K562 (cell line): Measurements from ENCODE around the gene CNIH3. TPM values are rescaled to one million over a fixed set of nuclear protein-coding genes. Genes with fewer than 3 reads are reported as not detected.

Source experiments
- CCAR2 ChIP-seq: fragments of 200-400 bp; formaldehyde crosslinking; IDR thresholded peaks from 2 replicates; pipeline ENCODE4 v1.6.1; 2017; ENCODE audit warnings: mild to moderate bottlenecking, low read depth, low read length
- CEBPG ChIP-seq, 3 experiments: fragments of 200-800 bp in 1 of 3; sonication (Bioruptor generic) in 1 of 3; sonication (generic) in 1 of 3; formaldehyde crosslinking in 1 of 3; IDR thresholded peaks in 2 of 3; conservative IDR thresholded peaks in 1 of 3; 2 replicates each; pipeline versions ENCODE4 v1.6.1 to v1.8.0; 2016 to 2022; ENCODE audit warnings: missing compliant biosample characterization in 2 of 3, missing genetic modification characterization in 2 of 3, mild to moderate bottlenecking in 1 of 3, missing genetic modification reagents in 1 of 3
- CHD2 ChIP-seq: IDR thresholded peaks from 2 replicates; pipeline ENCODE4 v1.6.1; 2011; ENCODE audit warnings: low read depth, low read length
- FOXK1 ChIP-seq: sonication (generic); formaldehyde crosslinking; IDR thresholded peaks from 2 replicates; pipeline ENCODE4 v1.8.0; 2022; ENCODE audit warnings: missing genetic modification reagents, mild to moderate bottlenecking, borderline replicate concordance
- IFI16 ChIP-seq: fragments of 250-450 bp; sonication (Bioruptor Pico); IDR thresholded peaks from 2 replicates; pipeline ENCODE4 v2.1.2; 2022; ENCODE audit warnings: mild to moderate bottlenecking, inconsistent platforms
- JUN ChIP-seq, 2 experiments: sonication (generic) in 1 of 2; formaldehyde crosslinking in 1 of 2; IDR thresholded peaks; 2 replicates each; pipeline versions ENCODE4 v1.6.1 to v1.8.0; 2012 to 2022; ENCODE audit warnings: borderline replicate concordance in 2 of 2, mild to moderate bottlenecking in 2 of 2, improper control_type of control experiment in 1 of 2, low read depth in 1 of 2, low read length in 1 of 2, missing genetic modification reagents in 1 of 2
- LCOR ChIP-seq: sonication (generic); formaldehyde crosslinking; IDR thresholded peaks from 2 replicates; pipeline ENCODE4 v1.8.0; 2022; ENCODE audit warnings: mild to moderate bottlenecking, missing genetic modification reagents
- MED1 ChIP-seq: sonication (generic); formaldehyde crosslinking; IDR thresholded peaks from 2 replicates; pipeline ENCODE4 v1.8.1; 2023; ENCODE audit warnings: missing genetic modification reagents, borderline replicate concordance
- NCOA4 ChIP-seq: fragments of 450-650 bp; IDR thresholded peaks from 2 replicates; pipeline ENCODE4 v1.6.1; 2018; ENCODE audit warnings: mild to moderate bottlenecking; ENCODE audit not compliant: partially characterized antibody
- NCOR1 ChIP-seq: fragments of 450-650 bp; IDR thresholded peaks from 2 replicates; pipeline ENCODE4 v1.6.1; 2016; ENCODE audit warnings: mild to moderate bottlenecking, moderate library complexity
- NR2F6 ChIP-seq: fragments of 450-650 bp; formaldehyde crosslinking; IDR thresholded peaks from 2 replicates; pipeline ENCODE4 v1.4.0; 2020; ENCODE audit warnings: mild to moderate bottlenecking
- PCBP1 ChIP-seq: fragments of 200-400 bp; formaldehyde crosslinking; IDR thresholded peaks from 2 replicates; pipeline ENCODE4 v1.6.1; 2018; ENCODE audit warnings: mild to moderate bottlenecking, low read depth, low read length; ENCODE audit not compliant: poor library complexity, severe bottlenecking
- RAD51 ChIP-seq: fragments of 450-650 bp; IDR thresholded peaks from 2 replicates; pipeline ENCODE4 v1.7.1; 2016; ENCODE audit warnings: low read depth, mild to moderate bottlenecking, borderline replicate concordance
- RB1 ChIP-seq: fragments of 450-650 bp; IDR thresholded peaks from 2 replicates; pipeline ENCODE4 v1.6.1; 2017; ENCODE audit warnings: low read depth, mild to moderate bottlenecking
- SMC3 ChIP-seq: conservative IDR thresholded peaks from 2 replicates; pipeline ENCODE4 v1.6.1; 2011; ENCODE audit warnings: low read depth, low read length, improper control_type of control experiment; ENCODE audit not compliant: insufficient read depth
- THAP12 ChIP-seq: fragments of 250-450 bp; sonication (Bioruptor Pico); IDR thresholded peaks from 2 replicates; pipeline ENCODE4 v1.9.0; 2021; ENCODE audit warnings: mild to moderate bottlenecking, inconsistent platforms
- TOE1 ChIP-seq, 2 experiments: fragments of 450-650 bp in 1 of 2; sonication (generic) in 1 of 2; formaldehyde crosslinking in 1 of 2; IDR thresholded peaks; 2 replicates each; pipeline versions ENCODE4 v1.7.1 to v1.8.0; 2016 to 2022; ENCODE audit warnings: borderline replicate concordance in 2 of 2, mild to moderate bottlenecking in 2 of 2, antibody characterized with exemption in 1 of 2, inconsistent platforms in 1 of 2, low read depth in 1 of 2, missing genetic modification reagents in 1 of 2, moderate library complexity in 1 of 2
- ZFP91 ChIP-seq: sonication (generic); formaldehyde crosslinking; IDR thresholded peaks from 2 replicates; pipeline ENCODE4 v1.8.0; 2022; ENCODE audit warnings: mild to moderate bottlenecking, missing genetic modification reagents
- ZNF12 ChIP-seq: sonication (generic); formaldehyde crosslinking; IDR thresholded peaks from 2 replicates; pipeline ENCODE4 v1.4.0; 2020; ENCODE audit warnings: mild to moderate bottlenecking, missing genetic modification reagents
- ZNF766 ChIP-seq: fragments of 200-800 bp; sonication (Bioruptor generic); conservative IDR thresholded peaks from 2 replicates; pipeline ENCODE4 v1.6.1; 2016; ENCODE audit warnings: missing genetic modification characterization, missing compliant biosample characterization
- polyA plus RNA-seq, 8 experiments: library from polyadenylated mRNA; depleted of rRNA in 4 of 8; stranded (reverse) in 5 of 8; unstranded in 3 of 8; fragments of >200 nt; fragmentation: Nextera tagmentation in 2 of 8; fragmentation: Illumina TruSeq in 1 of 8; extraction: Ambion mirVana in 2 of 8; extraction: Trizol in 1 of 8; gene quantifications; 2 replicates each; pipeline versions ENCODE4 v1.2.1 to v1.2.3, GENCODE V29; 2011 to 2014; ENCODE audit warnings: inconsistent platforms in 1 of 8, missing spikeins in 1 of 8
- total RNA-seq, 7 experiments: library from RNA; depleted of rRNA in 6 of 7; stranded (reverse); fragments of >200 nt in 6 of 7; fragmentation: Illumina TruSeq in 2 of 7; extraction: Trizol in 2 of 7; gene quantifications; 2 replicates each; pipeline versions ENCODE4 v1.2.1 to v1.2.3, GENCODE V29; 2011 to 2021; ENCODE audit warnings: low replicate concordance in 1 of 7
- TF ChIP-seq, protein P1 (sequence below): fragments of 250-450 bp; sonication (Bioruptor Pico); IDR thresholded peaks from 2 replicates; pipeline ENCODE4 v1.4.0; 2020; ENCODE audit warnings: mild to moderate bottlenecking

Gene CNIH3
- total and polyA plus RNA-seq, 9 of the 15 experiments (the other 6 are each of a cell fraction or from before 2014, with no cell fraction given): 0.14 to 1.8 (median 0.79) TPM

DNA sequence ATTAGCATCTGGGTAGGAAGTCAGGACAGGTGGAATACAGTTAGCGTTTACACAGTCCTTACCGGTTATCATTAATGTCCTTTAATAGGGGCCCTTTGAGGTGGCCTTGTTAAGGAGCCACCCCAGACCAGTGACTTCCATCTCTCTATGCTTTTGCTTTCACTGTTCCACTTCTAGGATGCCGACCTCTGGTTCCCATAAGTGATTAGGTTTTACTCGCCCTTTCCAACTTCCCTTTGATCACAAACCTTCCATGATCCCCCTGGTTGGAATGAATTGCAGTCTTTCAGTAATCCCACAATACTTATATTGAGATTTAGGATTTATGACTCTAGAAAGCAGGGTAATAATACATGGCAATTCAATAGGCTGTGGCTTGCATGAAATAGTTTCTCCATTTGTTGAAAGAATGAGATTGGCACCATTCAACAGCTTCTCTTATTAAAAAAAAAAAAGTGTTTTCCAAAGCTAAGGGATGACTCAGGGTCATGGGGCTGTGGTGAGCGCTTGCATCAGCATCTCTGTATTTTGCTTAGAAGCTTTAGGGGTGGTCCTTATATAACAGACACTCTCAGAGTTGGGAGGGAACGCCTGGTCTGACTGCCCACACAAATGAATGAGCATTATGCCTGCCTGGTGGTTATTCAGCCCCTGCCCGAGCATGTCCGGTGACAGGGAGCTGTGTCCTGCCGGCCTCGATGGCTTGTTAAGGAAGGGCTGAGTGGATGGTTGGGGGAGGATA is 110.5 kb downstream of the CNIH3 start (continued):
- TF ChIP-seq CHD2: no peak
- no peak for TF ChIP-seq SMC3
- peak; percentile 73 for TF ChIP-seq ZNF766 (CRISPR knock-in tag)
- no peak for TF ChIP-seq ZNF12 (CRISPR knock-in tag)
- no peak for TF ChIP-seq THAP12
- TF ChIP-seq NCOR1: no peak
- TF ChIP-seq RAD51: no peak
- 0 out of 2 replicates have a peak, but pooled peaks have one; percentile 51 for TF ChIP-seq CEBPG (CRISPR knock-in tag; IDR thresholded peaks at IDR 0.05)
- TF ChIP-seq CEBPG (tag; conservative IDR thresholded peaks at IDR 0.05 in 1 of 2, IDR thresholded peaks at IDR 0.05 in 1 of 2): peak; percentile 88 to 94
- TF ChIP-seq, protein P1, sequence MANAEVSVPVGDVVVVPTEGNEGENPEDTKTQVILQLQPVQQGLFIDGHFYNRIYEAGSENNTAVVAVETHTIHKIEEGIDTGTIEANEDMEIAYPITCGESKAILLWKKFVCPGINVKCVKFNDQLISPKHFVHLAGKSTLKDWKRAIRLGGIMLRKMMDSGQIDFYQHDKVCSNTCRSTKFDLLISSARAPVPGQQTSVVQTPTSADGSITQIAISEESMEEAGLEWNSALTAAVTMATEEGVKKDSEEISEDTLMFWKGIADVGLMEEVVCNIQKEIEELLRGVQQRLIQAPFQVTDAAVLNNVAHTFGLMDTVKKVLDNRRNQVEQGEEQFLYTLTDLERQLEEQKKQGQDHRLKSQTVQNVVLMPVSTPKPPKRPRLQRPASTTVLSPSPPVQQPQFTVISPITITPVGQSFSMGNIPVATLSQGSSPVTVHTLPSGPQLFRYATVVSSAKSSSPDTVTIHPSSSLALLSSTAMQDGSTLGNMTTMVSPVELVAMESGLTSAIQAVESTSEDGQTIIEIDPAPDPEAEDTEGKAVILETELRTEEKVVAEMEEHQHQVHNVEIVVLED: no peak
- TF ChIP-seq RB1: no peak
- no peak for TF ChIP-seq LCOR
- no peak for TF ChIP-seq ZFP91 (CRISPR knock-in tag)
- no peak for TF ChIP-seq CCAR2
- no peak for TF ChIP-seq TOE1 (IDR thresholded peaks at IDR 0.05; ENCODE audit: borderline replicate concordance)
- no peak for TF ChIP-seq TOE1 (CRISPR knock-in tag; IDR thresholded peaks at IDR 0.05; ENCODE audit: borderline replicate concordance, low read depth)
- no peak for TF ChIP-seq MED1
- TF ChIP-seq NR2F6 (CRISPR knock-in tag): no peak
- no peak for TF ChIP-seq FOXK1 (CRISPR knock-in tag)
- TF ChIP-seq IFI16: no peak
- TF ChIP-seq NCOA4: no peak
- TF ChIP-seq JUN (IDR thresholded peaks at IDR 0.05; ENCODE audit: borderline replicate concordance, low read depth, low read length): peak; percentile 69; the same call in 1 of the 2 replicates
- no peak for TF ChIP-seq JUN (CRISPR knock-in tag; IDR thresholded peaks at IDR 0.05; ENCODE audit: borderline replicate concordance)
- no peak for TF ChIP-seq PCBP1
